ENCODE results near the gene AIFM2.

DNA sequence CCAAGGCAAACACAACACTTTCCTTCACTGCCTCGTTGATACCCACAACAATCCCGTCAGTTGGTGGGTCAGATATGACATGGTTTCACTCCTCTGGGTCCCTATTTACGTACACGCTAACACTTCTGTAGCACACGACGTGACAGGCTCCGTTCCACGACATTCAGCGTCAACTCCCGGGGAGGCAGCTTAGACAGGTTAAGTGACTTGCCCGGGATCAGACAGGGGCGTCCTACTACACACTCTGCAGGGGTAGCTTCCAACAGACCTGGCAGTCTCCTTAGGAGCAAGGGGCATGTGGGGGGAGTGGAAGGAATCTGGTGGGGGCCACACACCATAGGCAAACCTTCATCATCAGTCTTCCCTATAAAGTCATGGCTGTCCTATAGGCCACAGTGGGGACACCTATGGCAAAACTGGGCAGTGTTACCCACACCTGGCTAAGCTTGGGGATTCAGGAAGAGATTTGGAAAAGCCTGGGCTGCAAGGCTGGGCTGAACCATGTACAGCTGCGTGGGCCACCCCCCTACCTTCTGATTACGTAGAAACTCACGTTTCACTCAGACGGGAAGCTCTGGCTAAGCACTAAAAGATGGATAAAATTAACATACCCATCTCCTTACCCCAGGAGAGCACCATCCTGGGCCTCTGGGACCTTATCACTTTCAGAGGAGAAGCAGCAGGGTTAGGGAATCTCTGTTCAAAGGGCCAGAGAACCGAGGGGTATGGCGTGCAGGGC is 11.9 kb upstream of the AIFM2 start:
- TF ChIP-seq, protein P1, sequence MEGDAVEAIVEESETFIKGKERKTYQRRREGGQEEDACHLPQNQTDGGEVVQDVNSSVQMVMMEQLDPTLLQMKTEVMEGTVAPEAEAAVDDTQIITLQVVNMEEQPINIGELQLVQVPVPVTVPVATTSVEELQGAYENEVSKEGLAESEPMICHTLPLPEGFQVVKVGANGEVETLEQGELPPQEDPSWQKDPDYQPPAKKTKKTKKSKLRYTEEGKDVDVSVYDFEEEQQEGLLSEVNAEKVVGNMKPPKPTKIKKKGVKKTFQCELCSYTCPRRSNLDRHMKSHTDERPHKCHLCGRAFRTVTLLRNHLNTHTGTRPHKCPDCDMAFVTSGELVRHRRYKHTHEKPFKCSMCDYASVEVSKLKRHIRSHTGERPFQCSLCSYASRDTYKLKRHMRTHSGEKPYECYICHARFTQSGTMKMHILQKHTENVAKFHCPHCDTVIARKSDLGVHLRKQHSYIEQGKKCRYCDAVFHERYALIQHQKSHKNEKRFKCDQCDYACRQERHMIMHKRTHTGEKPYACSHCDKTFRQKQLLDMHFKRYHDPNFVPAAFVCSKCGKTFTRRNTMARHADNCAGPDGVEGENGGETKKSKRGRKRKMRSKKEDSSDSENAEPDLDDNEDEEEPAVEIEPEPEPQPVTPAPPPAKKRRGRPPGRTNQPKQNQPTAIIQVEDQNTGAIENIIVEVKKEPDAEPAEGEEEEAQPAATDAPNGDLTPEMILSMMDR (IDR thresholded peaks at IDR 0.05; ENCODE audit: borderline replicate concordance, extremely low read depth, low read length, poor library complexity, severe bottlenecking), result no peak
- no peak for TF ChIP-seq EZH2 (IDR thresholded peaks at IDR 0.05; ENCODE audit: borderline replicate concordance, low read depth, low read length, severe bottlenecking)

All from DND-41 (cell line).